Measurements from ENCODE around the gene EFNA3.

GRCh38 chr1:155038602-155039307, 39.9 kb upstream of the EFNA3 start:
- TF ChIP-seq REST (IDR thresholded peaks at IDR 0.05; ENCODE audit: insufficient read depth in 1 of 2, low read depth in 2 of 2, low read length in 2 of 2) (no peak), POLR2AphosphoS5 (IDR thresholded peaks at IDR 0.05; ENCODE audit: low read depth, low read length) (no peak), TAF1 (IDR thresholded peaks at IDR 0.05; ENCODE audit: borderline replicate concordance, insufficient read depth, low read length) (no peak)

Measured in PFSK-1 (cell line).